Endothelial cell of umbilical vein (primary cell): Measurements from ENCODE around the gene C2orf69. TPM values are rescaled to one million over a fixed set of nuclear protein-coding genes. Genes with fewer than 3 reads are reported as not detected.

Experiments used
- BruUV-seq: library from RNA; stranded (reverse); fragments of 400-500 nt; replicated peaks from 2 replicates; lab custom pipeline; 2021; lab: Mats Ljungman, UMichigan
- CTCF ChIA-PET: fragments of 300-600, 350-600 bp; sonication (Branson Sonifier 250); formaldehyde crosslinking; loops from one replicate; lab custom pipeline; 2021; ENCODE audit warnings: antibody characterized with exemption, inconsistent platforms; lab: Charles Lee
- POLR2A ChIA-PET: fragments of 300-600, 350-600 bp; sonication (Branson Sonifier 250); formaldehyde crosslinking; loops from one replicate; lab custom pipeline; 2021; ENCODE audit warnings: antibody characterized with exemption, inconsistent platforms; lab: Charles Lee
- DNase-seq: peaks from one replicate; pipeline ENCODE4 v3.0.0-alpha.2; 2011; ENCODE audit warnings: low read depth, low spot score
- FAIRE-seq: peaks from 2 replicates; lab custom pipeline; 2011; peaks lifted over from hg19 to GRCh38; lab: Jason Lieb, UNC
- H2AFZ ChIP-seq: 2 replicates; pipeline ENCODE4 v1.6.0; 2012; ENCODE audit warnings: low read depth, low read length, control low read depth, inconsistent platforms
- H3K27ac ChIP-seq: 2 replicates; pipeline ENCODE4 v1.5.1; 2011; ENCODE audit warnings: low read depth, mild to moderate bottlenecking, control low read depth, low read length, moderate library complexity; ENCODE audit not compliant: insufficient read depth
- H3K27me3 ChIP-seq, 2 experiments: 2 replicates each; pipeline versions ENCODE4 v1.6.0 to v1.6.1; 2011; ENCODE audit warnings: low read length in 2 of 2, mixed read lengths in 1 of 2; ENCODE audit not compliant: control insufficient read depth in 2 of 2, insufficient read depth in 2 of 2
- H3K36me3 ChIP-seq, 2 experiments: 2 replicates in 1 of 2; 3 replicates in 1 of 2; pipeline ENCODE4 v1.5.1; 2011; ENCODE audit warnings: low read length in 2 of 2, mild to moderate bottlenecking in 1 of 2, moderate library complexity in 1 of 2; ENCODE audit not compliant: control insufficient read depth in 2 of 2, insufficient read depth in 2 of 2; ENCODE audit errors: extremely low read depth in 1 of 2
- H3K4me1 ChIP-seq: 3 replicates; pipeline ENCODE4 v1.5.1; 2011; ENCODE audit warnings: mild to moderate bottlenecking, low read length; ENCODE audit not compliant: control insufficient read depth, insufficient read depth; ENCODE audit errors: extremely low read depth
- H3K4me2 ChIP-seq: 2 replicates; pipeline ENCODE4 v1.6.1; 2011; ENCODE audit warnings: low read length, control low read depth, mixed read lengths; ENCODE audit not compliant: insufficient read depth
- H3K4me3 ChIP-seq, 3 experiments: fragments of 200-600 bp in 1 of 3; sonication (generic), shearing (Covaris generic) in 1 of 3; replicated peaks in 1 of 3; 2 replicates each; pipeline ENCODE4 v1.5.1; 2011 to 2016; ENCODE audit warnings: control low read depth in 3 of 3, low read length in 3 of 3, mild to moderate bottlenecking in 2 of 3, inconsistent platforms in 1 of 3, low read depth in 1 of 3, moderate library complexity in 1 of 3; ENCODE audit not compliant: insufficient read depth in 1 of 3
- H3K79me2 ChIP-seq: 2 replicates; pipeline ENCODE4 v1.6.0; 2012; ENCODE audit warnings: low read length, inconsistent platforms; ENCODE audit not compliant: control insufficient read depth, insufficient read depth
- H3K9ac ChIP-seq: replicated peaks from 2 replicates; pipeline ENCODE3; 2011; ENCODE audit warnings: low read length, control low read depth; ENCODE audit not compliant: insufficient read depth; ENCODE audit errors: extremely low read depth
- H3K9me1 ChIP-seq: replicated peaks from 3 replicates; pipeline ENCODE4 v1.6.0; 2011; ENCODE audit warnings: mild to moderate bottlenecking, low read length; ENCODE audit not compliant: control insufficient read depth, insufficient read depth; ENCODE audit errors: extremely low read depth
- H3K9me3 ChIP-seq: replicated peaks from 2 replicates; pipeline ENCODE4 v1.5.1; 2012; ENCODE audit warnings: low read length, inconsistent platforms; ENCODE audit not compliant: control insufficient read depth, insufficient read depth
- H4K20me1 ChIP-seq: replicated peaks from 2 replicates; pipeline ENCODE3; 2011; ENCODE audit warnings: mild to moderate bottlenecking, low read length; ENCODE audit not compliant: control insufficient read depth, insufficient read depth; ENCODE audit errors: extremely low read depth
- EZH2 ChIP-seq: IDR thresholded peaks from 2 replicates; pipeline ENCODE4 v1.6.1; 2012; ENCODE audit warnings: borderline replicate concordance, low read depth, mild to moderate bottlenecking, moderate library complexity, low read length, inconsistent platforms; ENCODE audit not compliant: severe bottlenecking
- FOS ChIP-seq: IDR thresholded peaks from 2 replicates; pipeline ENCODE4 v1.6.1; 2011; ENCODE audit warnings: mild to moderate bottlenecking, low read length, moderate library complexity, borderline replicate concordance; ENCODE audit not compliant: insufficient read depth
- GATA2 ChIP-seq: IDR thresholded peaks from 2 replicates; pipeline ENCODE4 v1.7.0; 2011; ENCODE audit warnings: low read depth, mild to moderate bottlenecking, moderate library complexity, mixed read lengths, low read length; ENCODE audit not compliant: insufficient read length, insufficient read depth
- JUN ChIP-seq: IDR thresholded peaks from 2 replicates; pipeline ENCODE4 v1.6.1; 2011; ENCODE audit warnings: borderline replicate concordance, low read depth; ENCODE audit not compliant: insufficient read length, insufficient read depth
- MYC ChIP-seq: IDR thresholded peaks from one replicate; pipeline ENCODE4 v1.6.1; 2011; ENCODE audit warnings: mild to moderate bottlenecking, low read depth, low read length
- POLR2A ChIP-seq: IDR thresholded peaks from 2 replicates; pipeline ENCODE4 v1.6.1; 2012; ENCODE audit warnings: low read depth, mild to moderate bottlenecking, control low read depth, low read length
- POLR2AphosphoS5 ChIP-seq: IDR thresholded peaks from 2 replicates; pipeline ENCODE4 v1.6.1; 2012; ENCODE audit warnings: low read depth, mild to moderate bottlenecking, control low read depth, low read length, moderate library complexity; ENCODE audit not compliant: insufficient read depth
- dilution Hi-C: fragments of 300-500 bp; cut with MboI; formaldehyde crosslinking; loops from one replicate; pipeline ENCODE4 v1.15.0; 2019; ENCODE audit warnings: low sequenced_read_pairs; ENCODE audit not compliant: extremely low pct_ligation_motif_present
- intact Hi-C: fragments of 100-400 bp; cut with micrococcal nuclease; formaldehyde crosslinking; loops from one replicate; pipeline ENCODE4 v1.10.0; 2022
- polyA plus RNA-seq, 4 experiments: library from polyadenylated mRNA; depleted of rRNA in 3 of 4; stranded (reverse) in 3 of 4; unstranded in 1 of 4; fragments of >200 nt; gene quantifications; 2 replicates each; pipeline versions ENCODE4 v1.2.1 to v1.2.3, GENCODE V29; 2011 to 2012; ENCODE audit warnings: missing spikeins in 1 of 4
- total RNA-seq: library from RNA; stranded (reverse); gene quantifications from 2 replicates; pipeline ENCODE4 v1.2.3, GENCODE V29; 2021
- TF ChIP-seq, protein P1 (sequence below), 2 donors: IDR thresholded peaks; 1 replicate in 1 of 2; 2 replicates in 1 of 2; pipeline ENCODE4 v1.5.1; 2011; ENCODE audit warnings: low read length in 2 of 2, mild to moderate bottlenecking in 2 of 2, moderate library complexity in 2 of 2, control low read depth in 1 of 2, inconsistent platforms in 1 of 2, low read depth in 1 of 2; ENCODE audit not compliant: insufficient read depth in 1 of 2; ENCODE audit errors: extremely low read depth in 1 of 2
- TF ChIP-seq, protein P2 (sequence below): IDR thresholded peaks from 2 replicates; pipeline ENCODE4 v1.6.1; 2011; ENCODE audit not compliant: insufficient read depth, insufficient read length

The C2orf69 gene
- total and polyA plus RNA-seq, 2 donors (not counting 3 experiments of a cell fraction or from before 2014, with no cell fraction given) = 1.7 to 12.9 TPM

DNA sequence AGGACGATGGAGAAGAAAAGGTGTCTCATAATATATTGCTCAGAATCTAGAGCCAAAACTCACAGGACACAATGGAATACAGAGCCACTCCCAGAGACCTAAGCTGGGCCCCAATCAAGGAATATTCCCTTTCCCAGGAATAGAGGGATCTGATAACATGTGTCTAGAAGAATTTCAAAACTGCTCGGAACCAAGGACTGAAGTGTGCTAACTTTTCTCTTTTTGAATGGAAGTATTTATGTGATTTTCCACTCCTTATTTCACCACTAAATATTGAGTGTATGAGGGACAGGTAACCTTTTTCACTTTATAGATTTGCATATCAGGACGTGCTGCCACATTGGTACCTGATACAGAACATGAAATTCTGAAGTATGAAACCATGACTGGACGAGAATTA, 9.2 kb upstream of the C2orf69 start:
- Histone ChIP-seq H3K4me3 (no peak overlapping the region), H3K27ac (no peak overlapping the region), H3K9me3 (no peaks in the 10 kb centered on the region), H2AFZ (no peak overlapping the region), H4K20me1 (no peaks in the 10 kb centered on the region), H3K9ac (no peak overlapping the region), H3K36me3 (no peaks in the 10 kb centered on the region), H3K4me1 (no peaks in the 10 kb centered on the region), H3K79me2 (no peaks in the 10 kb centered on the region), H3K9me1 (no peaks in the 10 kb centered on the region), H3K4me2 (no peak overlapping the region), H3K27me3 (peaks cover 0 to 7% of the 10 kb centered on the region in 2 experiments)
- intact Hi-C loops = no loop called here
- BruUV-seq = no TSS peak
- POLR2A ChIA-PET = no interaction called here
- TF ChIP-seq POLR2A = no peak
- no peak for TF ChIP-seq FOS
- TF ChIP-seq POLR2AphosphoS5 = no peak
- TF ChIP-seq EZH2 = no peak
- no peak for TF ChIP-seq GATA2
- no peak for TF ChIP-seq MYC
- TF ChIP-seq, protein P1, sequence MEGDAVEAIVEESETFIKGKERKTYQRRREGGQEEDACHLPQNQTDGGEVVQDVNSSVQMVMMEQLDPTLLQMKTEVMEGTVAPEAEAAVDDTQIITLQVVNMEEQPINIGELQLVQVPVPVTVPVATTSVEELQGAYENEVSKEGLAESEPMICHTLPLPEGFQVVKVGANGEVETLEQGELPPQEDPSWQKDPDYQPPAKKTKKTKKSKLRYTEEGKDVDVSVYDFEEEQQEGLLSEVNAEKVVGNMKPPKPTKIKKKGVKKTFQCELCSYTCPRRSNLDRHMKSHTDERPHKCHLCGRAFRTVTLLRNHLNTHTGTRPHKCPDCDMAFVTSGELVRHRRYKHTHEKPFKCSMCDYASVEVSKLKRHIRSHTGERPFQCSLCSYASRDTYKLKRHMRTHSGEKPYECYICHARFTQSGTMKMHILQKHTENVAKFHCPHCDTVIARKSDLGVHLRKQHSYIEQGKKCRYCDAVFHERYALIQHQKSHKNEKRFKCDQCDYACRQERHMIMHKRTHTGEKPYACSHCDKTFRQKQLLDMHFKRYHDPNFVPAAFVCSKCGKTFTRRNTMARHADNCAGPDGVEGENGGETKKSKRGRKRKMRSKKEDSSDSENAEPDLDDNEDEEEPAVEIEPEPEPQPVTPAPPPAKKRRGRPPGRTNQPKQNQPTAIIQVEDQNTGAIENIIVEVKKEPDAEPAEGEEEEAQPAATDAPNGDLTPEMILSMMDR (IDR thresholded peaks at IDR 0.05; ENCODE audit: extremely low read depth in 1 of 2, insufficient read depth in 1 of 2, low read depth in 1 of 2, low read length in 2 of 2) = no peak
- TF ChIP-seq JUN = no peak
- TF ChIP-seq, protein P2, sequence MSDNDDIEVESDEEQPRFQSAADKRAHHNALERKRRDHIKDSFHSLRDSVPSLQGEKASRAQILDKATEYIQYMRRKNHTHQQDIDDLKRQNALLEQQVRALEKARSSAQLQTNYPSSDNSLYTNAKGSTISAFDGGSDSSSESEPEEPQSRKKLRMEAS = no peak
- dilution Hi-C loops = no loop called here
- FAIRE-seq = no peak
- CTCF ChIA-PET = no interaction called here
- DNase-seq = no peak
